ENCODE data around the gene MON2.

- TF ChIP-seq, protein P1, sequence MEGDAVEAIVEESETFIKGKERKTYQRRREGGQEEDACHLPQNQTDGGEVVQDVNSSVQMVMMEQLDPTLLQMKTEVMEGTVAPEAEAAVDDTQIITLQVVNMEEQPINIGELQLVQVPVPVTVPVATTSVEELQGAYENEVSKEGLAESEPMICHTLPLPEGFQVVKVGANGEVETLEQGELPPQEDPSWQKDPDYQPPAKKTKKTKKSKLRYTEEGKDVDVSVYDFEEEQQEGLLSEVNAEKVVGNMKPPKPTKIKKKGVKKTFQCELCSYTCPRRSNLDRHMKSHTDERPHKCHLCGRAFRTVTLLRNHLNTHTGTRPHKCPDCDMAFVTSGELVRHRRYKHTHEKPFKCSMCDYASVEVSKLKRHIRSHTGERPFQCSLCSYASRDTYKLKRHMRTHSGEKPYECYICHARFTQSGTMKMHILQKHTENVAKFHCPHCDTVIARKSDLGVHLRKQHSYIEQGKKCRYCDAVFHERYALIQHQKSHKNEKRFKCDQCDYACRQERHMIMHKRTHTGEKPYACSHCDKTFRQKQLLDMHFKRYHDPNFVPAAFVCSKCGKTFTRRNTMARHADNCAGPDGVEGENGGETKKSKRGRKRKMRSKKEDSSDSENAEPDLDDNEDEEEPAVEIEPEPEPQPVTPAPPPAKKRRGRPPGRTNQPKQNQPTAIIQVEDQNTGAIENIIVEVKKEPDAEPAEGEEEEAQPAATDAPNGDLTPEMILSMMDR (IDR thresholded peaks at IDR 0.05): no peak
- TF ChIP-seq POLR2A (IDR thresholded peaks at IDR 0.05): no peak
Observed at GRCh38 chr12:62446754-62447452, 19.7 kb upstream of the MON2 start.

All from body of pancreas (tissue), 4 donors.